RPMI8226 (cell line): ENCODE results near the gene OLIG2.
A peak's percentile ranks its signal among the peaks of the same experiment; 100 is the strongest.

Experiments
- DNase-seq: peaks from one replicate; pipeline ENCODE4 v3.0.0-alpha.2; 2015

Gene OLIG2

GRCh38 chr21:33033961-33034413 lies 8.3 kb downstream of the OLIG2 start:
- no peak for DNase-seq

GRCh38 chr21:33035147-33035546 lies 9.4 kb downstream of the OLIG2 start:
- DNase-seq: no peak

- peak; percentile 73 for DNase-seq
Observed at GRCh38 chr21:33036430-33037162, 10.9 kb downstream of the OLIG2 start.

- DNase-seq: no peak
Observed at GRCh38 chr21:33037501-33037900, 11.8 kb downstream of the OLIG2 start.

GRCh38 chr21:33039536-33039935 lies 13.8 kb downstream of the OLIG2 start:
- no peak for DNase-seq

- DNase-seq: no peak
Observed at GRCh38 chr21:33040215-33040614, 14.5 kb downstream of the OLIG2 start.

GRCh38 chr21:33041981-33042380 lies 16.2 kb downstream of the OLIG2 start:
- DNase-seq: no peak

- DNase-seq: no peak
Observed at GRCh38 chr21:33042812-33043211, 17.1 kb downstream of the OLIG2 start.

GRCh38 chr21:33046455-33046854 lies 20.7 kb downstream of the OLIG2 start:
- DNase-seq: no peak

GRCh38 chr21:33047231-33047630 lies 21.5 kb downstream of the OLIG2 start:
- no peak for DNase-seq

GRCh38 chr21:33051925-33052324 lies 26.2 kb downstream of the OLIG2 start:
- DNase-seq: no peak

GRCh38 chr21:33053951-33054350 lies 28.2 kb downstream of the OLIG2 start:
- DNase-seq: no peak

GRCh38 chr21:33055991-33056390 lies 30.3 kb downstream of the OLIG2 start:
- no peak for DNase-seq

- DNase-seq: no peak
Observed at GRCh38 chr21:33057385-33057940, 31.7 kb downstream of the OLIG2 start.

- peak; percentile 67 for DNase-seq
Observed at GRCh38 chr21:33058527-33058926, 32.8 kb downstream of the OLIG2 start.

- no peak for DNase-seq
Observed at GRCh38 chr21:33058957-33059356, 33.2 kb downstream of the OLIG2 start.

GRCh38 chr21:33059380-33059841 lies 33.7 kb downstream of the OLIG2 start:
- DNase-seq: peak; percentile 91

- no peak for DNase-seq
Observed at GRCh38 chr21:33061233-33061632, 35.5 kb downstream of the OLIG2 start.

- no peak for DNase-seq
Observed at GRCh38 chr21:33063375-33063883, 37.7 kb downstream of the OLIG2 start.

GRCh38 chr21:33063907-33064622 lies 38.3 kb downstream of the OLIG2 start:
- DNase-seq: no peak

GRCh38 chr21:33064623-33065390 lies 39.1 kb downstream of the OLIG2 start:
- DNase-seq: no peak

GRCh38 chr21:33067043-33067442 lies 41.3 kb downstream of the OLIG2 start:
- no peak for DNase-seq

- peak; percentile 54 for DNase-seq
Observed at GRCh38 chr21:33067457-33067856, 41.7 kb downstream of the OLIG2 start.
